A549 (cell line): ENCODE measurements around the gene NDUFS8. TPM values are rescaled to one million over a fixed set of nuclear protein-coding genes. Genes with fewer than 3 reads are reported as not detected.

Experiments used
- ATAC-seq, 2 experiments: fragments of 200-7000 bp in 1 of 2; fragments of >200 bp in 1 of 2; cut with Nextera tagmentation in 1 of 2; cut with Tn5 transposase in 1 of 2; 3 replicates each; pipeline versions ENCODE4 v1.8.0 to v1.9.1; 2018 to 2020; ENCODE audit warnings: mild to moderate bottlenecking in 1 of 2, moderate library complexity in 1 of 2
- CTCF ChIA-PET: fragments of 300-600 bp; sonication (Branson Sonifier 250); formaldehyde crosslinking; extraction: SDS; loops from one replicate; lab custom pipeline; 2021; ENCODE audit warnings: antibody characterized with exemption, inconsistent platforms; lab: Yijun Ruan, JAX
- POLR2A ChIA-PET: fragments of 350-600 bp; formaldehyde crosslinking; extraction: SDS; loops from one replicate; lab custom pipeline; 2021; ENCODE audit warnings: antibody characterized with exemption, inconsistent platforms; lab: Yijun Ruan, JAX
- DNase-seq, 2 experiments: peaks; one replicate each; pipeline versions ENCODE4 v3.0.0 to v3.0.0-alpha.2; 2011 to 2016; ENCODE audit warnings: low read depth in 1 of 2, low spot score in 1 of 2
- FAIRE-seq: peaks from 2 replicates; lab custom pipeline; 2011; peaks lifted over from hg19 to GRCh38; lab: Jason Lieb, UNC
- H3K27ac ChIP-seq, 2 experiments: fragments of >200 bp; sonication (Bioruptor Twin); formaldehyde crosslinking; 3 replicates each; pipeline ENCODE4 v1.5.1; 2016 to 2017
- H3K4me1 ChIP-seq: fragments of >200 bp; sonication (Bioruptor Twin); formaldehyde crosslinking; 3 replicates; pipeline ENCODE4 v1.6.1; 2016
- H3K4me2 ChIP-seq: fragments of >200 bp; sonication (Bioruptor Twin); formaldehyde crosslinking; 3 replicates; pipeline ENCODE4 v1.6.1; 2016
- H3K4me3 ChIP-seq: fragments of >200 bp; sonication (Bioruptor Twin); formaldehyde crosslinking; 3 replicates; pipeline ENCODE4 v1.5.1; 2016
- H3K9me3 ChIP-seq: fragments of >200 bp; sonication (Bioruptor Twin); formaldehyde crosslinking; 3 replicates; pipeline ENCODE4 v1.6.1; 2016
- ATOH8 ChIP-seq: fragments of 250-450 bp; sonication (Bioruptor Pico); IDR thresholded peaks from 2 replicates; pipeline ENCODE4 v1.5.0; 2020; ENCODE audit warnings: low read depth, mild to moderate bottlenecking, moderate library complexity
- CBX2 ChIP-seq: fragments of 200-600 bp; sonication (generic); IDR thresholded peaks from 2 replicates; pipeline ENCODE4 v1.6.1; 2016; ENCODE audit warnings: low read depth, mild to moderate bottlenecking, borderline replicate concordance
- CEBPB ChIP-seq, 2 experiments: fragments of >200 bp in 1 of 2; sonication (Bioruptor Twin) in 1 of 2; formaldehyde crosslinking in 1 of 2; IDR thresholded peaks; 2 replicates each; pipeline ENCODE4 v1.6.1; 2012 to 2016
- CHD2 ChIP-seq: fragments of 150-350 bp; IDR thresholded peaks from 2 replicates; pipeline ENCODE4 v1.6.1; 2014; ENCODE audit warnings: low read length; ENCODE audit not compliant: partially characterized antibody
- CHD4 ChIP-seq: fragments of 200-600 bp; sonication (generic); IDR thresholded peaks from 2 replicates; pipeline ENCODE4 v1.6.1; 2016; ENCODE audit warnings: antibody characterized with exemption, mild to moderate bottlenecking, borderline replicate concordance
- CTCF ChIP-seq: fragments of >200 bp; sonication (Bioruptor Twin); formaldehyde crosslinking; IDR thresholded peaks from 3 replicates; pipeline ENCODE4 v1.5.1; 2016
- E2F6 ChIP-seq: IDR thresholded peaks from 2 replicates; pipeline ENCODE4 v1.6.1; 2012; ENCODE audit warnings: low read depth, borderline replicate concordance
- EHF ChIP-seq: fragments of 250-450 bp; sonication (Bioruptor Pico); IDR thresholded peaks from 2 replicates; pipeline ENCODE4 v1.5.0; 2020; ENCODE audit warnings: mild to moderate bottlenecking
- EHMT2 ChIP-seq: fragments of 200-600 bp; sonication (generic); IDR thresholded peaks from 2 replicates; pipeline ENCODE4 v1.6.1; 2016; ENCODE audit warnings: antibody characterized with exemption, low read depth, mild to moderate bottlenecking, moderate library complexity
- EP300 ChIP-seq, 2 experiments: fragments of >200 bp; sonication (Bioruptor Twin); formaldehyde crosslinking; IDR thresholded peaks; 2 replicates in 1 of 2; 3 replicates in 1 of 2; pipeline ENCODE4 v1.6.1; 2016 to 2017
- FOSL2 ChIP-seq, 2 experiments: fragments of 450-650 bp in 1 of 2; fragments of >200 bp in 1 of 2; sonication (Bioruptor Twin) in 1 of 2; formaldehyde crosslinking; IDR thresholded peaks; 2 replicates each; pipeline versions ENCODE4 v1.5.0 to v1.6.1; 2016 to 2020; ENCODE audit warnings: mild to moderate bottlenecking in 1 of 2, moderate library complexity in 1 of 2
- FOXS1 ChIP-seq: fragments of 250-450 bp; sonication (Bioruptor Pico); IDR thresholded peaks from 2 replicates; pipeline ENCODE4 v1.5.0; 2020; ENCODE audit warnings: mild to moderate bottlenecking, moderate library complexity
- HES2 ChIP-seq: fragments of >200 bp; sonication (Bioruptor Twin); formaldehyde crosslinking; IDR thresholded peaks from 2 replicates; pipeline ENCODE4 v1.6.1; 2016
- HEYL ChIP-seq: fragments of 250-450 bp; sonication (Bioruptor Pico); IDR thresholded peaks from 2 replicates; pipeline ENCODE4 v1.8.0; 2021; ENCODE audit warnings: mild to moderate bottlenecking, moderate library complexity
- HOXA7 ChIP-seq: fragments of 250-450 bp; sonication (Bioruptor Pico); IDR thresholded peaks from 2 replicates; pipeline ENCODE4 v1.5.0; 2020; ENCODE audit warnings: mild to moderate bottlenecking, moderate library complexity
- HOXB5 ChIP-seq: fragments of 250-450 bp; sonication (Bioruptor Pico); IDR thresholded peaks from 2 replicates; pipeline ENCODE4 v1.5.0; 2020; ENCODE audit warnings: mild to moderate bottlenecking, moderate library complexity
- KDM5A ChIP-seq: fragments of 200-600 bp; sonication (generic); IDR thresholded peaks from 2 replicates; pipeline ENCODE4 v1.6.1; 2016; ENCODE audit warnings: antibody characterized with exemption, mild to moderate bottlenecking
- MAX ChIP-seq: IDR thresholded peaks from 2 replicates; pipeline ENCODE4 v1.6.1; 2012
- MYC ChIP-seq: IDR thresholded peaks from 2 replicates; pipeline ENCODE4 v1.6.1; 2012; ENCODE audit warnings: mild to moderate bottlenecking, inconsistent platforms, low read length, improper control_type of control experiment, borderline replicate concordance
- NFE2L2 ChIP-seq: fragments of 150-350 bp; conservative IDR thresholded peaks from 2 replicates; pipeline ENCODE4 v1.6.1; 2014; ENCODE audit warnings: low read length
- NR3C1 ChIP-seq: fragments of >200 bp; sonication (Bioruptor Twin); formaldehyde crosslinking; IDR thresholded peaks from 3 replicates; pipeline ENCODE4 v1.6.1; 2017
- RAD21 ChIP-seq, 2 experiments: fragments of >200 bp in 1 of 2; sonication (Bioruptor Twin) in 1 of 2; formaldehyde crosslinking in 1 of 2; IDR thresholded peaks in 1 of 2; conservative IDR thresholded peaks in 1 of 2; 2 replicates in 1 of 2; 3 replicates in 1 of 2; pipeline ENCODE4 v1.6.1; 2012 to 2018; ENCODE audit warnings: inconsistent platforms in 1 of 2
- RCOR1 ChIP-seq: fragments of 150-350 bp; IDR thresholded peaks from 2 replicates; pipeline ENCODE4 v1.6.1; 2014; ENCODE audit warnings: antibody characterized with exemption, low read length, low read depth
- REST ChIP-seq: fragments of 200-600 bp; sonication (generic); IDR thresholded peaks from 2 replicates; pipeline ENCODE4 v1.6.1; 2016; ENCODE audit warnings: antibody characterized with exemption, mild to moderate bottlenecking, moderate library complexity
- RNF2 ChIP-seq: fragments of 200-600 bp; sonication (generic); IDR thresholded peaks from 2 replicates; pipeline ENCODE4 v1.6.1; 2016; ENCODE audit warnings: low read depth, mild to moderate bottlenecking, antibody characterized with exemption, moderate library complexity, borderline replicate concordance
- SMC3 ChIP-seq: fragments of >200 bp; sonication (Bioruptor Twin); formaldehyde crosslinking; IDR thresholded peaks from 3 replicates; pipeline ENCODE4 v1.6.1; 2018; ENCODE audit warnings: inconsistent platforms
- SREBF2 ChIP-seq: fragments of 450-650 bp; IDR thresholded peaks from 2 replicates; pipeline ENCODE4 v1.6.1; 2014; ENCODE audit warnings: mild to moderate bottlenecking, moderate library complexity
- USF2 ChIP-seq: fragments of 450-650 bp; IDR thresholded peaks from 2 replicates; pipeline ENCODE4 v1.6.1; 2014; ENCODE audit warnings: antibody characterized with exemption
- WGBS: methylation state at CpG from one replicate; pipeline ENCODE4 v1.1.6; 2017; ENCODE audit errors: missing lambda C conversion rate; 5-methylcytosine and 5-hydroxymethylcytosine counted together
- polyA plus RNA-seq, 4 experiments: library from polyadenylated mRNA; depleted of rRNA in 3 of 4; stranded (reverse); fragments of >200 nt; fragmentation: RNase III in 1 of 4; extraction: RNeasy Plus Mini Kit Qiagen cat#74134 plus additional on column Dnase treatment in 1 of 4; gene quantifications; 2 replicates in 3 of 4; 3 replicates in 1 of 4; pipeline ENCODE4 v1.2.3, GENCODE V29; 2011 to 2017

NDUFS8 gene
- polyA plus RNA-seq, 2 of the 4 experiments (the other 2 are of a cell fraction), result 71.0 to 298 TPM

GRCh38 chr11:68014157-68014946 is 16.1 kb upstream of the NDUFS8 start (continued):
- TF ChIP-seq CTCF, result no peak
- TF ChIP-seq FOXS1 (CRISPR knock-in tag), result peak; percentile 77
- TF ChIP-seq SREBF2, result no peak
- peak; percentile 7 to 49; a peak in 1 of 4 replicates for TF ChIP-seq CEBPB (IDR thresholded peaks at IDR 0.05)

GRCh38 chr11:68014947-68015447 is 15.5 kb upstream of the NDUFS8 start:
- peaks cover 84% of the 10 kb centered on the region for H3K4me1 ChIP-seq
- H3K4me3 ChIP-seq, result peak overlapping the region; percentile 20; the same call in 2 of the 3 replicates
- no peak for FAIRE-seq
- DNase-seq, result no peak
- WGBS, result 0% methylated on average over 2 of the region's 19 CpGs
- ATAC-seq, result no peak
- CTCF ChIA-PET, result interaction anchor here (1.0 to 3.9 kb wide), 7 partner anchors 7 to 194 kb away, joined by 3 to 23 read pairs (median 4); no protein-coding TSS in a partner anchor
- POLR2A ChIA-PET, result interaction anchor here (1.0 to 3.8 kb wide), 7 partner anchors 12 to 28 kb away, joined by 3 to 37 read pairs (median 7); partner anchors contain the start of gene NDUFS8
- peak overlapping the region; percentile 99 to 100 for H3K27ac ChIP-seq
- peak overlapping the region; percentile 96 for H3K4me2 ChIP-seq
- no peaks in the 10 kb centered on the region for H3K9me3 ChIP-seq
- no peak for TF ChIP-seq EHMT2
- no peak for TF ChIP-seq HES2
- TF ChIP-seq EHF (CRISPR knock-in tag), result peak; percentile 93
- TF ChIP-seq RAD21 (conservative IDR thresholded peaks at IDR 0.05 in 1 of 2, IDR thresholded peaks at IDR 0.05 in 1 of 2), result no peak
- no peak for TF ChIP-seq CHD4
- no peak; the same call in 1 of the 2 replicates for TF ChIP-seq ATOH8 (CRISPR knock-in tag)
- TF ChIP-seq REST, result no peak
- no peak for TF ChIP-seq CBX2
- peak; percentile 70; the same call in 1 of the 2 replicates for TF ChIP-seq HEYL (CRISPR knock-in tag)
- TF ChIP-seq USF2, result no peak
- TF ChIP-seq KDM5A, result no peak
- TF ChIP-seq FOSL2 (IDR thresholded peaks at IDR 0.05), result no peak
- no peak for TF ChIP-seq FOSL2 (CRISPR knock-in tag; IDR thresholded peaks at IDR 0.05)
- TF ChIP-seq SREBF2, result no peak
- no peak for TF ChIP-seq CEBPB (IDR thresholded peaks at IDR 0.05)
- peak; percentile 89 for TF ChIP-seq HOXB5
- no peak; the same call in 1 of the 2 replicates for TF ChIP-seq MAX
- TF ChIP-seq EP300 (IDR thresholded peaks at IDR 0.05), result no peak
- no peak; the same call in 1 of the 2 replicates for TF ChIP-seq MYC
- peak; percentile 88; the same call in 1 of the 2 replicates for TF ChIP-seq HOXA7 (CRISPR knock-in tag)
- TF ChIP-seq E2F6, result no peak
- no peak for TF ChIP-seq NFE2L2
- no peak for TF ChIP-seq RCOR1
- no peak for TF ChIP-seq CHD2
- TF ChIP-seq RNF2, result no peak
- TF ChIP-seq NR3C1, result no peak
- no peak for TF ChIP-seq SMC3
